Panc1 (cell line): ENCODE data around the gene DACH2. TPM values are rescaled to one million over a fixed set of nuclear protein-coding genes. Genes with fewer than 3 reads are reported as not detected.

Experiments
- ATAC-seq: fragments of 200-7000 bp; cut with Tn5 transposase; 2 replicates; pipeline ENCODE4 v1.9.1; 2020; ENCODE audit warnings: mild to moderate bottlenecking, moderate library complexity
- BruUV-seq: library from RNA; stranded (reverse); fragments of 400-500 nt; replicated peaks from 2 replicates; lab custom pipeline; 2021; lab: Mats Ljungman, UMichigan
- CTCF ChIA-PET: fragments of 300-600 bp; sonication (Branson Sonifier 250); formaldehyde crosslinking; loops from one replicate; lab custom pipeline; 2022; ENCODE audit warnings: antibody characterized with exemption; lab: Charles Lee
- POLR2A ChIA-PET: fragments of 300-600 bp; sonication (Branson Sonifier 250); formaldehyde crosslinking; loops from one replicate; lab custom pipeline; 2022; ENCODE audit warnings: antibody characterized with exemption; lab: Charles Lee
- DNase-seq: peaks from one replicate; pipeline ENCODE4 v3.0.0-alpha.2; 2010; ENCODE audit warnings: low read depth, low spot score
- H3K27ac ChIP-seq: 2 replicates; pipeline ENCODE4 v1.5.1; 2011; ENCODE audit warnings: mild to moderate bottlenecking, low read length, inconsistent platforms
- H3K27me3 ChIP-seq: fragments of 200-500 bp; sonication (Bioruptor generic); 2 replicates; pipeline ENCODE4 v1.6.0; 2014; ENCODE audit warnings: low read length, inconsistent platforms; ENCODE audit not compliant: control insufficient read depth, insufficient read depth
- H3K36me3 ChIP-seq: fragments of 200-500 bp; sonication (Bioruptor generic); 2 replicates; pipeline ENCODE4 v1.5.1; 2014; ENCODE audit warnings: inconsistent platforms, mild to moderate bottlenecking, low read length, moderate library complexity; ENCODE audit not compliant: control insufficient read depth, insufficient read depth
- H3K4me1 ChIP-seq: 2 replicates; pipeline ENCODE4 v1.5.1; 2011; ENCODE audit warnings: inconsistent platforms, mild to moderate bottlenecking, low read length, moderate library complexity; ENCODE audit not compliant: control insufficient read depth, insufficient read depth
- H3K4me3 ChIP-seq, 2 experiments: 2 replicates each; pipeline ENCODE4 v1.5.1; 2011 to 2012; ENCODE audit warnings: low read depth in 2 of 2, low read length in 2 of 2, mild to moderate bottlenecking in 2 of 2, inconsistent platforms in 1 of 2, moderate library complexity in 1 of 2
- H3K9me3 ChIP-seq: fragments of 200-500 bp; sonication (Bioruptor generic); 2 replicates; pipeline ENCODE4 v1.5.1; 2014; ENCODE audit warnings: low read depth, mild to moderate bottlenecking, inconsistent platforms, low read length, moderate library complexity; ENCODE audit not compliant: control insufficient read depth, insufficient read depth
- POLR2AphosphoS5 ChIP-seq: IDR thresholded peaks from 2 replicates; pipeline ENCODE4 v1.6.1; 2012; ENCODE audit warnings: mild to moderate bottlenecking, low read depth, low read length, moderate library complexity
- SIN3A ChIP-seq: IDR thresholded peaks from 2 replicates; pipeline ENCODE4 v1.6.1; 2012; ENCODE audit warnings: low read depth, mild to moderate bottlenecking, low read length, moderate library complexity, borderline replicate concordance; ENCODE audit not compliant: insufficient read depth
- TCF7L2 ChIP-seq: IDR thresholded peaks from 2 replicates; pipeline ENCODE4 v1.6.1; 2011; ENCODE audit warnings: mild to moderate bottlenecking, low read depth, low read length, inconsistent platforms
- in situ Hi-C: cut with HindIII; loops from 2 replicates; pipeline ENCODE4 v1.10.0; 2016; ENCODE audit warnings: low sequenced_read_pairs, low pct_unique_long_range_greater_than_20kb
- intact Hi-C: fragments of 100-400 bp; cut with micrococcal nuclease; formaldehyde crosslinking; loops from one replicate; pipeline ENCODE4 v1.10.0; 2022; ENCODE audit not compliant: unreplicated experiment
- total RNA-seq: library from RNA; stranded (reverse); gene quantifications from one replicate; pipeline ENCODE4 v1.2.1, GENCODE V29; 2021; ENCODE audit not compliant: unreplicated experiment
- TF ChIP-seq, protein P1 (sequence below): fragments of 450-650 bp; IDR thresholded peaks from 2 replicates; pipeline ENCODE4 v1.5.1; 2017; ENCODE audit warnings: mild to moderate bottlenecking
- TF ChIP-seq, protein P2 (sequence below), 2 experiments: IDR thresholded peaks; 2 replicates each; pipeline ENCODE4 v1.6.1; 2011 to 2012; ENCODE audit warnings: low read depth in 2 of 2, control low read depth in 1 of 2, low read length in 1 of 2, mild to moderate bottlenecking in 1 of 2, moderate library complexity in 1 of 2; ENCODE audit not compliant: insufficient read depth in 1 of 2

DACH2 gene
- total RNA-seq, 1 experiment from 2014 or later = 0.18 TPM

DNA sequence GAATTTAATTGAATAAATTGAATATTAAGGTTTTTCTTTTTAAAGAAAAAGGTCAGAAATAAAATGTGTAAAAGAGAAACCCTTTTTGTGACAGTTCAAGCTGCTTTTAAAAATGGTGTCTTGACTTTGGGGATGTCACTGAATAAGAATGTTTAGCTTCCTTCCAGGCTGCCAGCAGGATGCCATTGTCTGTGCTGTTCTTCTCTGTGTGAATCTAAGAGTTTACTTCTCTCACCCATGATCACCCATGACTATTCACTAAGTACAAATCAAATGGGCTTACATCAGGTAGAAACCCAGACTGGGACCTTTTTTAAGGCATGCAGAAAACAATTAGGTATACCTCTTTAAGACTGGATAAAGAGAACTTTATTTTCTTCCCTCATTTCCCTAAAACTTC is 115.3 kb downstream of the DACH2 start:
- Histone ChIP-seq H3K36me3 (no peaks in the 10 kb centered on the region), H3K27ac (no peak overlapping the region), H3K4me1 (no peaks in the 10 kb centered on the region), H3K27me3 (no peaks in the 10 kb centered on the region), H3K4me3 (no peak overlapping the region), H3K9me3 (no peaks in the 10 kb centered on the region)
- BruUV-seq = no TSS peak
- TF ChIP-seq, protein P1, sequence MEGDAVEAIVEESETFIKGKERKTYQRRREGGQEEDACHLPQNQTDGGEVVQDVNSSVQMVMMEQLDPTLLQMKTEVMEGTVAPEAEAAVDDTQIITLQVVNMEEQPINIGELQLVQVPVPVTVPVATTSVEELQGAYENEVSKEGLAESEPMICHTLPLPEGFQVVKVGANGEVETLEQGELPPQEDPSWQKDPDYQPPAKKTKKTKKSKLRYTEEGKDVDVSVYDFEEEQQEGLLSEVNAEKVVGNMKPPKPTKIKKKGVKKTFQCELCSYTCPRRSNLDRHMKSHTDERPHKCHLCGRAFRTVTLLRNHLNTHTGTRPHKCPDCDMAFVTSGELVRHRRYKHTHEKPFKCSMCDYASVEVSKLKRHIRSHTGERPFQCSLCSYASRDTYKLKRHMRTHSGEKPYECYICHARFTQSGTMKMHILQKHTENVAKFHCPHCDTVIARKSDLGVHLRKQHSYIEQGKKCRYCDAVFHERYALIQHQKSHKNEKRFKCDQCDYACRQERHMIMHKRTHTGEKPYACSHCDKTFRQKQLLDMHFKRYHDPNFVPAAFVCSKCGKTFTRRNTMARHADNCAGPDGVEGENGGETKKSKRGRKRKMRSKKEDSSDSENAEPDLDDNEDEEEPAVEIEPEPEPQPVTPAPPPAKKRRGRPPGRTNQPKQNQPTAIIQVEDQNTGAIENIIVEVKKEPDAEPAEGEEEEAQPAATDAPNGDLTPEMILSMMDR = no peak
- TF ChIP-seq POLR2AphosphoS5 (no peak), SIN3A (no peak), TCF7L2 (no peak)
- TF ChIP-seq, protein P2, sequence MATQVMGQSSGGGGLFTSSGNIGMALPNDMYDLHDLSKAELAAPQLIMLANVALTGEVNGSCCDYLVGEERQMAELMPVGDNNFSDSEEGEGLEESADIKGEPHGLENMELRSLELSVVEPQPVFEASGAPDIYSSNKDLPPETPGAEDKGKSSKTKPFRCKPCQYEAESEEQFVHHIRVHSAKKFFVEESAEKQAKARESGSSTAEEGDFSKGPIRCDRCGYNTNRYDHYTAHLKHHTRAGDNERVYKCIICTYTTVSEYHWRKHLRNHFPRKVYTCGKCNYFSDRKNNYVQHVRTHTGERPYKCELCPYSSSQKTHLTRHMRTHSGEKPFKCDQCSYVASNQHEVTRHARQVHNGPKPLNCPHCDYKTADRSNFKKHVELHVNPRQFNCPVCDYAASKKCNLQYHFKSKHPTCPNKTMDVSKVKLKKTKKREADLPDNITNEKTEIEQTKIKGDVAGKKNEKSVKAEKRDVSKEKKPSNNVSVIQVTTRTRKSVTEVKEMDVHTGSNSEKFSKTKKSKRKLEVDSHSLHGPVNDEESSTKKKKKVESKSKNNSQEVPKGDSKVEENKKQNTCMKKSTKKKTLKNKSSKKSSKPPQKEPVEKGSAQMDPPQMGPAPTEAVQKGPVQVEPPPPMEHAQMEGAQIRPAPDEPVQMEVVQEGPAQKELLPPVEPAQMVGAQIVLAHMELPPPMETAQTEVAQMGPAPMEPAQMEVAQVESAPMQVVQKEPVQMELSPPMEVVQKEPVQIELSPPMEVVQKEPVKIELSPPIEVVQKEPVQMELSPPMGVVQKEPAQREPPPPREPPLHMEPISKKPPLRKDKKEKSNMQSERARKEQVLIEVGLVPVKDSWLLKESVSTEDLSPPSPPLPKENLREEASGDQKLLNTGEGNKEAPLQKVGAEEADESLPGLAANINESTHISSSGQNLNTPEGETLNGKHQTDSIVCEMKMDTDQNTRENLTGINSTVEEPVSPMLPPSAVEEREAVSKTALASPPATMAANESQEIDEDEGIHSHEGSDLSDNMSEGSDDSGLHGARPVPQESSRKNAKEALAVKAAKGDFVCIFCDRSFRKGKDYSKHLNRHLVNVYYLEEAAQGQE (IDR thresholded peaks at IDR 0.05; ENCODE audit: insufficient read depth in 1 of 2, low read depth in 2 of 2, low read length in 1 of 2) = no peak
- in situ Hi-C loops (no loop called here), intact Hi-C loops (no loop called here)
- ChIA-PET POLR2A (no interaction called here), CTCF (no interaction called here)
- DNase-seq (no peak), ATAC-seq (no peak)

DNA sequence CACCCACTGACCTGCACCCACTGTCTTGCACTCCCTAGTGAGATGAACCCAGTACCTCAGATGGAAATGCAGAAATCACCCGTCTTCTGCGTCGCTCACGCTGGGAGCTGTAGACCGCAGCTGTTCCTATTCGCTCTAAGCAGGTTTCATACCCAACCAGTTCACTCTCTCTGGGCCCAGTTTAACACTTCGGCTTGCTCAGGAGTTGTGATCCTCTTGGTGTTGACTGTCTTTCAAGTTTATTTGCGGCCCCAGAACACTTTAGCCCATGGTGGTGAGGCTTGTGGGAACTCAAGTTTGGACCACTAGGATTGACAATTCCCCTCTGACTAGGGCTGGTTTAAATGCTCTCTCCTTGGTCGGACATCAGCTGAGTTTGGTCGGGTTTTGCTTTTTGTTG is 147.0 kb downstream of the DACH2 start:
- intact Hi-C loops (no loop called here), in situ Hi-C loops (no loop called here)
- Histone ChIP-seq H3K36me3 (no peaks in the 10 kb centered on the region), H3K4me1 (no peaks in the 10 kb centered on the region), H3K9me3 (no peaks in the 10 kb centered on the region), H3K27ac (no peak overlapping the region), H3K4me3 (no peak overlapping the region), H3K27me3 (no peaks in the 10 kb centered on the region)
- TF ChIP-seq POLR2AphosphoS5 (no peak), SIN3A (no peak), TCF7L2 (no peak)
- TF ChIP-seq, protein P2 (IDR thresholded peaks at IDR 0.05; ENCODE audit: insufficient read depth in 1 of 2, low read depth in 2 of 2, low read length in 1 of 2) = no peak
- TF ChIP-seq, protein P1 = no peak
- BruUV-seq = no TSS peak
- DNase-seq (no peak), ATAC-seq (no peak)
- ChIA-PET POLR2A (no interaction called here), CTCF (no interaction called here)
